HG03521 (cell line): Measurements from ENCODE around the gene CDCA7.
"Not testable (repeated sequence)": the region's sequence is repeated elsewhere in the genome, so short reads cannot be mapped to it uniquely, and the experiment has no call there.

Source experiments
- ATAC-seq: cut with Tn5 transposase; IDR thresholded peaks from one replicate; pipeline ENCODE4 v1.9.1; 2021; ENCODE audit warnings: mild to moderate bottlenecking, moderate library complexity; ENCODE audit not compliant: unreplicated experiment

Gene CDCA7

GRCh38 chr2:173358616-173359015, 3.9 kb downstream of the CDCA7 start:
- ATAC-seq, result no peak

GRCh38 chr2:173359231-173359630, 4.6 kb downstream of the CDCA7 start:
- peak; percentile 59 for ATAC-seq

DNA sequence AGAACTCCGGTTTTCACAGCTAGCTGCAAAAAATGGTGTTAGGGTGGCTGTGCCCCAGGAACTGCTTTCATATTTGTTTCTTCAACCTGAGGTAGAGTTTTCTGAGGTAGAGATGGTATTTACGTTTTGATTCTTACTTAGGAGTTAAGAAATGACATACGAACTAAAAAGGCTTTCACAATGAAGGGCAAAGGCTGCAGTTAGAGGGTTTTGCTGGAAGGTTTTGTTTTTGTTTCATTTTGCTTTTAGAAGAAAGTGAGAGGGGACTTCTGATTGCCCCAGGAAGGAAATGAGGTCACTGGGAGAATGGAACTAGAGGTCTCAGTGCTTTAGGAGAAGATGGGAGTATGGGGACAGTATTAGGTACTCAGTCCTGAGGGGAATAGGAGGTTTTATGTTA, 15.5 kb downstream of the CDCA7 start:
- no peak for ATAC-seq

DNA sequence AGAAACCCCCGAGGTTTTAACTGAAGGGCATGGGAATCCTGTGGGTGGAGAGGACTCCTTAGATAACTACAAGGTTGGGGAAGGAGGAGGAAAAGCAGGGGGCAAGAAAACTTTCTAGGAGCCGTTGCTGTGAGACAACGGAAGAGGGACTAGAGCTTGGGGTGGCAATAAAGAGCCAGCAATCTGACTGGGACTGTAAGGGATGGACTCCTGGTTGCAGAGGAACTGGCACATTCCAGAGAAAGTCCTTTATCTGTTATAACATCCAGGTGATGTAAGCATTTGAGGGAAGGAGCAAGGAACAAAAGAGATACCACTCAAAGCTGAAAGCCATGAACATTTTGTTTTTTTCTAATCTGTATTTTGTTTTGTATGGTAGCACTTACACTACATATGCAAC, 16.4 kb downstream of the CDCA7 start:
- no peak for ATAC-seq

GRCh38 chr2:173373290-173373689, 18.6 kb downstream of the CDCA7 start:
- ATAC-seq, result no peak

DNA sequence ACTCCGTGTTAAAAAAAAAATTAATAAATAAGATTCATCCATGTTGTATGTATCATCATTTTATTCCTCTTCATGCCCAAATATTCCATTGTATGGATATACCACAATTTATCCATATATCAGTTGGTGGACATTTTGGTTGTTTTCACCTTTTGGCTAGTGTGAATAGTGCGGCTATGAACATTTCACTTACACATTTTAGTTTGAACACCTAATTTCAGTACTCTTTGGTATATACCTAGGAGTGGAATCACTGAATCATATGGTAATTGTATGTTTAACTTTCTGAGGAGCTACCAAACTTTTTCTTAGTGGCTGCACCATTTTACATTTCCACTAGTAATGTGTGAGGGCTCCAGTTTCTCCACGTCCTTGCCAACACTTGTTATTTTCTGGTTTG, 20.0 kb downstream of the CDCA7 start:
- ATAC-seq, result no peak

- ATAC-seq, result not testable (repeated sequence)
Measured at GRCh38 chr2:173385534-173385933, 30.9 kb downstream of the CDCA7 start.

DNA sequence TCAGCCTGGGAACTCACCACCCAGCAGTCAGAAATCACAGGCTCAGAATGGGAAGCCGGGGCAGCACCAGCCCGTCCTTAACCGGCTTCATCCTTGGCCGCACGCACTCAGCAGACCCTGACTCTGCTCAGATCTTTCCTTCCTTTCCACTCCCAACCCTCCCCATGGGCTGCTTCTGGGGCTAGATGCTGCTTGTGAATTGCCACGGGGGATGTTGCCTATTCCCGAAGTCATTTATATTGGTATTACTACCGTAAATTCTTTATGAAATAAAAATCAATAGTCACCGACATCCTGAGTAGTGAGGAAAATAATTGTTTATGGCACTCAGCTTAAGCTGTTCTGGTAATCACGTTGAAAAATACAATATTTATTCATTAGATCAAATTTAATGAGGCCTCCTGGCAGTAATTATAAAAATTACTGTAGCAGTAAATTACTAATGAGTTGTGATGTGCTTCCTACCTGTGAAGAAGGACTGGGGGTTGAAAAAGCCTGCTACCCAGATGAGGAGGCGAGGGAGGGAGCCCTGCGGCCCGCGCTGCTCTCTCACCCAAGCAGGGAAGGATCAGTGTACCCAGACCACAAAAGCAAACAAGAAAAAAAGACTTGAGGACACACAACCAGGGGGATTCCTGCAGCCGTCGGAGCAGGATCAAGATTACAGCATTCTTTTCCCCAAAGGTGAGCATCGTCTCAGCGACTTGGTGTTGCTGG, 31.5 kb downstream of the CDCA7 start:
- ATAC-seq, result no peak

- no peak for ATAC-seq
Measured at GRCh38 chr2:173386738-173387065, 32.0 kb downstream of the CDCA7 start.

GRCh38 chr2:173387079-173387478, 32.4 kb downstream of the CDCA7 start:
- ATAC-seq, result no peak

DNA sequence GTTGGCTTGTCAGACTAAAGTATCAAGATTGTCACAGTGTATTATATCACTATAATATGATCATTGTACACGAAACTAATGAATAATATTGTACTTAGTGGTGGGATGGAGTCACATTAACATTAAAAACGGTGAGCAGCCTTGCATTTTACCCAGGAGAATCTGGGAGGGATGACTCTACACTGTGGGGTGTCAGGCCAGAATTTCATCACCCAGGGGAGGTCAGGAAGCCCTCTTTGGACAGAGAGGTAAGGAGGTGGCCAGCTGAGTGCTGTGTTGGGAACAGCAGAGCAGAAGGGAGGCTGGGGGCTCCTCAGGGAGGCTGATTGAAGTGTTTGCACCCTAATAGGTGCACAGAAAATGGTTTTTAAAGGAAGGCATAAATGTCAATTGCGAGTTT, 33.0 kb downstream of the CDCA7 start:
- no peak for ATAC-seq

DNA sequence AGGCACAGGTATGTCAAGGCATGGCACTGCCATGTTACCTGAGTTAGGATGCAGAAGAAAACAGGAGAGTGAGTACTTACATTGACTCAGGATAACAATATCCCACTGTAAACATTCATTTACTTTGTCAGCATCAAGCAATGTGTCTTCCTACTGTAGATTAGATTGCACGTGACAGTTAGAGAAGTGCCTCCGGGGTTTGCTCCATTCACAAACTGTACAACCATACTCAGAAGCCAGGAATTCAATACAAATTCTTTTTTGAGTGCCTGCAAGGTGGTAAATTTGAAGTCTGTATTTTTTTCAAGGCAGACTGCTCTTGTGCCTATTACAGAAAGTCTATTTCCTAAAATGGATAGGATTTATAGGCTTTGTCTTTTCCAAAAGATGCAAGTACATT, 34.1 kb downstream of the CDCA7 start:
- no peak for ATAC-seq

- no peak for ATAC-seq
Measured at GRCh38 chr2:173390036-173390435, 35.4 kb downstream of the CDCA7 start.

GRCh38 chr2:173392731-173393130, 38.1 kb downstream of the CDCA7 start:
- no peak for ATAC-seq

- ATAC-seq, result no peak
Measured at GRCh38 chr2:173393186-173393585, 38.5 kb downstream of the CDCA7 start.

GRCh38 chr2:173393636-173394035, 39.0 kb downstream of the CDCA7 start:
- no peak for ATAC-seq

DNA sequence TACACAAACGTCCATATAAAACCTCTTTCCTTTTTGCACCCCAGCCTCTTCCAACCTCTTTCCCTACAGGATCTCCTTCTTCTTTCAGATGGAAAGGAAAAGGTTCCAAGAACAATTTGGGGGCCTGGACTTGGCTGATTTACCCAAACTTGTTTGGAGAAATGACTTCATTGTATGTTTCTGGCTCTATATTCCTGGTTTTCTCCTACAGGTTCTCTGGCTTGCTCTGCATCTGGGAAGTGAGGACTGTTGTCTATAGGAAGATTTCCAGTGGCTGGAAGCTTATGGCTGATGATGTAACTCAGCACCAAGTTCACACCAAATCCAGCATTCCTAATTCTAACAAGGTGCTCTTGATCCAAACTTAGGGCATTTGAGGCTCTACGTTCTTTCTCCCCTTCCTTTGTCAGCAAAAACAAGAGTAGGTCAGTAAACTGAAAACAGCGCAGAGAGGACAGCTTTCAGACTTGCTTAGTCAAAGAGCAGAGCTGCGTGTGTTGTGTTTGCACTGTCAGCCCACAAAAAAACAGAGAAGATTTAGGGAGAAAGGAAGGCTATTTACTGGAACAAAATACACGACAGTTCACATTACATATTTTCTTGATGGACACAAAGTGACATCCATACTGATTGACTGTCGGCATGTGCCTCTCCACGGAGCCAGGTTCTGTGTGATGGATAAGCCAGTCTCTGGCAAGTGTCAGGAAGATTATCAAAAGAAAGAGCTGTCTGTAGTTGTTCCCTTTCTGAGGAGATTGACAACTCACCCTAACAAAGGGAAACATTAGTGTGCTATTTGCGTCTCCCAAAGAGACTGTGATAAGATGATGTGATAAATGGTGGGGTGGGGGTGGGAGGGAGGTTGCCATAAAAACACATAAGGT, 39.7 kb downstream of the CDCA7 start:
- ATAC-seq, result no peak

GRCh38 chr2:173395567-173396351, 41.1 kb downstream of the CDCA7 start:
- ATAC-seq, result no peak

- ATAC-seq, result no peak
Measured at GRCh38 chr2:173397539-173397938, 42.9 kb downstream of the CDCA7 start.

DNA sequence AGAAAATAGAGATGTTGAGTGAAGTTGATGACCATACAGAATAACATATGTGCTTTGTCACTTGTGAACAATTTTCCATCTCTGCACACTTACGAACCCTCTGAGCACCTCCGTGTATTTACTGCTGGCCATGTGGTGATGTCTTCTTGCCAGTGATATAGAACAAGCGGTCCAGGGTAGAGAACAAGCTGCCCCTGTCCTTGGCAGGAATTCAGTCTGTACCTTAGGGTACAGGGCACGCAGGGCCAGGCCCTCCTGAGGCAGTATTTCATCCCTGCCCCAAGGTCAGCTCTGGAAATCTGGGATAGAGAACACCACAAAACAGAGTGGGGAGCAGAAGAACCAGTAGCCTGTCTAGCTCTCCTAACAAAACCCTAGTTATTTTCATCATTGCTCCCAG, 44.6 kb downstream of the CDCA7 start:
- no peak for ATAC-seq

GRCh38 chr2:173400760-173401159, 46.1 kb downstream of the CDCA7 start:
- ATAC-seq, result no peak
